HepG2 (cell line): Measurements from ENCODE around the gene ELL. TPM values are rescaled to one million over a fixed set of nuclear protein-coding genes. Genes with fewer than 3 reads are reported as not detected.
A peak's percentile ranks its signal among the peaks of the same experiment; 100 is the strongest.

Source experiments
- ARID4A ChIP-seq: sonication (generic); formaldehyde crosslinking; IDR thresholded peaks from 2 replicates; pipeline ENCODE4 v1.5.0; 2020; ENCODE audit warnings: mild to moderate bottlenecking, missing genetic modification reagents, borderline replicate concordance
- BORCS8-MEF2B ChIP-seq: sonication (generic); formaldehyde crosslinking; IDR thresholded peaks from 2 replicates; pipeline ENCODE4 v1.8.0; 2022; ENCODE audit warnings: mild to moderate bottlenecking, missing genetic modification reagents
- CREBL2 ChIP-seq: sonication (generic); formaldehyde crosslinking; IDR thresholded peaks from 2 replicates; pipeline ENCODE4 v1.8.1; 2023; ENCODE audit warnings: missing genetic modification reagents, mild to moderate bottlenecking, borderline replicate concordance
- GPBP1L1 ChIP-seq: sonication (generic); formaldehyde crosslinking; IDR thresholded peaks from 2 replicates; pipeline ENCODE4 v1.5.0; 2020; ENCODE audit warnings: mild to moderate bottlenecking, missing genetic modification reagents
- HIC2 ChIP-seq: sonication (generic); formaldehyde crosslinking; IDR thresholded peaks from 2 replicates; pipeline ENCODE4 v1.9.0; 2022; ENCODE audit warnings: low read depth, missing genetic modification reagents
- HINFP ChIP-seq: sonication (generic); formaldehyde crosslinking; IDR thresholded peaks from 2 replicates; pipeline ENCODE4 v1.4.0; 2020; ENCODE audit warnings: low read depth, mild to moderate bottlenecking, missing genetic modification reagents
- KDM3A ChIP-seq: IDR thresholded peaks from 2 replicates; pipeline ENCODE4 v1.6.1; 2018; ENCODE audit warnings: low read depth, missing compliant biosample characterization
- RFXAP ChIP-seq: sonication (generic); formaldehyde crosslinking; IDR thresholded peaks from 2 replicates; pipeline ENCODE4 v1.4.0; 2020; ENCODE audit warnings: missing genetic modification reagents, borderline replicate concordance
- TEAD3 ChIP-seq: optimal IDR thresholded peaks from 2 replicates; pipeline ENCODE3; 2016; ENCODE audit warnings: borderline replicate concordance
- ZC3H13 ChIP-seq: sonication (generic); formaldehyde crosslinking; IDR thresholded peaks from 2 replicates; pipeline ENCODE4 v1.8.1; 2023; ENCODE audit warnings: mild to moderate bottlenecking, missing genetic modification reagents, moderate library complexity
- ZNF280B ChIP-seq: sonication (generic); formaldehyde crosslinking; IDR thresholded peaks from 2 replicates; pipeline ENCODE4 v1.5.0; 2020; ENCODE audit warnings: missing genetic modification reagents, mild to moderate bottlenecking, borderline replicate concordance
- ZNF572 ChIP-seq: sonication (generic); formaldehyde crosslinking; IDR thresholded peaks from 2 replicates; pipeline ENCODE4 v1.5.1; 2020; ENCODE audit warnings: mild to moderate bottlenecking, missing genetic modification reagents
- ZNF784 ChIP-seq: sonication (generic); formaldehyde crosslinking; IDR thresholded peaks from 2 replicates; pipeline ENCODE4 v1.5.1; 2020; ENCODE audit warnings: missing genetic modification reagents, mild to moderate bottlenecking, borderline replicate concordance
- ZNF792 ChIP-seq: IDR thresholded peaks from 2 replicates; pipeline ENCODE4 v1.6.1; 2016
- ZSCAN21 ChIP-seq: sonication (generic); formaldehyde crosslinking; IDR thresholded peaks from 2 replicates; pipeline ENCODE4 v1.8.0; 2022; ENCODE audit warnings: mild to moderate bottlenecking, missing genetic modification reagents, moderate library complexity, borderline replicate concordance
- polyA plus RNA-seq, 8 experiments: library from polyadenylated mRNA; depleted of rRNA in 3 of 8; stranded (reverse) in 7 of 8; unstranded in 1 of 8; fragments of >200 nt; fragmentation: Illumina TruSeq in 4 of 8; extraction: Trizol in 4 of 8; gene quantifications; 2 replicates each; pipeline versions ENCODE4 v1.2.1 to v1.2.3, GENCODE V29; 2011 to 2016; ENCODE audit warnings: low read depth in 4 of 8, missing spikeins in 1 of 8, mixed read lengths in 1 of 8; ENCODE audit not compliant: insufficient read depth in 1 of 8
- total RNA-seq, 5 experiments: library from RNA; depleted of rRNA; stranded (reverse); fragments of >200 nt; fragmentation: Illumina TruSeq; extraction: Trizol; gene quantifications; 2 replicates each; pipeline ENCODE4 v1.2.3, GENCODE V29; 2016; ENCODE audit warnings: low read depth in 1 of 5

ELL gene
- total and polyA plus RNA-seq, 2 of the 13 experiments (the other 11 are each of a cell fraction or from before 2014, with no cell fraction given) = 3.7 to 5.4 TPM

- TF ChIP-seq HIC2 (CRISPR knock-in tag) = no peak
- TF ChIP-seq ZNF784 (CRISPR knock-in tag) = peak; percentile 63; the same call in 1 of the 2 replicates
- 0 out of 2 replicates have a peak, but pooled peaks have one; percentile 8 for TF ChIP-seq KDM3A (CRISPR knock-in tag)
- TF ChIP-seq ZC3H13 (CRISPR knock-in tag) = no peak
- TF ChIP-seq BORCS8-MEF2B (CRISPR knock-in tag) = 0 out of 2 replicates have a peak, but pooled peaks have one; percentile 38
- 0 out of 2 replicates have a peak, but pooled peaks have one; percentile 13 for TF ChIP-seq ZNF792 (CRISPR knock-in tag)
- TF ChIP-seq HINFP (CRISPR knock-in tag) = peak; percentile 67
- TF ChIP-seq ZNF572 (CRISPR knock-in tag) = no peak
- peak; percentile 40; the same call in 1 of the 2 replicates for TF ChIP-seq ARID4A
- TF ChIP-seq RFXAP (CRISPR knock-in tag) = peak; percentile 25; the same call in 1 of the 2 replicates
- TF ChIP-seq GPBP1L1 (CRISPR knock-in tag) = no peak
- TF ChIP-seq ZSCAN21 (CRISPR knock-in tag) = 0 out of 2 replicates have a peak, but pooled peaks have one; percentile 43
- peak; percentile 45; the same call in 1 of the 2 replicates for TF ChIP-seq CREBL2 (CRISPR knock-in tag)
- peak; percentile 94 for TF ChIP-seq TEAD3 (CRISPR knock-in tag)
- TF ChIP-seq ZNF280B = 0 out of 2 replicates have a peak, but pooled peaks have one; percentile 60
Measured at GRCh38 chr19:18469069-18469846, 52.6 kb downstream of the ELL start (continued).
